HEK293 (cell line): Measurements from ENCODE around the gene NEAT1.

Source experiments
- CTCF ChIA-PET: fragments of 350-600 bp; formaldehyde crosslinking; extraction: SDS; loops from one replicate; lab custom pipeline; 2021; ENCODE audit warnings: antibody characterized with exemption; lab: Yijun Ruan, JAX
- POLR2A ChIA-PET: fragments of 300-600 bp; formaldehyde crosslinking; extraction: SDS; loops from one replicate; lab custom pipeline; 2020; ENCODE audit warnings: antibody characterized with exemption, inconsistent platforms; lab: Yijun Ruan, JAX
- H3K27ac ChIP-seq: fragments of 200-500 bp; sonication (Bioruptor generic); 2 replicates; pipeline ENCODE4 v1.5.1; 2014; ENCODE audit warnings: low read depth, low read length, control low read depth, inconsistent platforms; ENCODE audit errors: extremely low read depth
- H3K36me3 ChIP-seq, 2 experiments: fragments of 200-500 bp in 1 of 2; sonication (Bioruptor generic) in 1 of 2; 1 replicate in 1 of 2; 2 replicates in 1 of 2; pipeline ENCODE4 v1.5.1; 2014 to 2017; ENCODE audit warnings: inconsistent platforms in 2 of 2, low read length in 2 of 2; ENCODE audit not compliant: control insufficient read depth in 2 of 2, insufficient read depth in 1 of 2
- H3K4me1 ChIP-seq: fragments of 200-500 bp; sonication (Bioruptor generic); 2 replicates; pipeline ENCODE4 v1.5.1; 2014; ENCODE audit warnings: mild to moderate bottlenecking, low read length, inconsistent platforms; ENCODE audit not compliant: control insufficient read depth, insufficient read depth
- H3K4me3 ChIP-seq: 2 replicates; pipeline ENCODE4 v1.5.1; 2011; ENCODE audit warnings: low read depth, mild to moderate bottlenecking, control low read depth, low read length, moderate library complexity
- H3K9me3 ChIP-seq: fragments of 200-500 bp; sonication (Bioruptor generic); 2 replicates; pipeline ENCODE4 v1.5.1; 2014; ENCODE audit warnings: low read depth, low read length, inconsistent platforms; ENCODE audit not compliant: control insufficient read depth, insufficient read depth
- HIC1 ChIP-seq: fragments of 450-650 bp; formaldehyde crosslinking; IDR thresholded peaks from 2 replicates; pipeline ENCODE4 v1.5.1; 2016; ENCODE audit warnings: missing biosample characterization, missing genetic modification characterization
- IKZF3 ChIP-seq: fragments of 450-650 bp; IDR thresholded peaks from 2 replicates; pipeline ENCODE4 v1.5.0; 2018; ENCODE audit warnings: missing biosample characterization, mild to moderate bottlenecking, missing genetic modification characterization, moderate library complexity
- OSR2 ChIP-seq: fragments of 450-650 bp; formaldehyde crosslinking; IDR thresholded peaks from 2 replicates; pipeline ENCODE4 v1.5.1; 2016; ENCODE audit warnings: missing biosample characterization, missing genetic modification characterization
- SP7 ChIP-seq: fragments of 450-650 bp; formaldehyde crosslinking; IDR thresholded peaks from 2 replicates; pipeline ENCODE4 v1.5.1; 2016; ENCODE audit warnings: missing biosample characterization, missing genetic modification characterization
- ZBTB11 ChIP-seq: fragments of 450-650 bp; formaldehyde crosslinking; conservative IDR thresholded peaks from 2 replicates; pipeline ENCODE4 v1.5.1; 2016; ENCODE audit warnings: low read depth, missing biosample characterization, missing genetic modification characterization
- ZFP3 ChIP-seq: fragments of 450-650 bp; formaldehyde crosslinking; IDR thresholded peaks from 2 replicates; pipeline ENCODE4 v1.5.1; 2016; ENCODE audit warnings: low read depth, missing biosample characterization, missing genetic modification characterization
- ZNF133 ChIP-seq: fragments of 450-650 bp; formaldehyde crosslinking; IDR thresholded peaks from 2 replicates; pipeline ENCODE4 v1.5.1; 2016; ENCODE audit warnings: missing biosample characterization, missing genetic modification characterization
- ZNF148 ChIP-seq: fragments of 450-650 bp; formaldehyde crosslinking; IDR thresholded peaks from 2 replicates; pipeline ENCODE4 v1.5.0; 2017; ENCODE audit warnings: missing biosample characterization, missing genetic modification characterization, borderline replicate concordance
- ZNF157 ChIP-seq: fragments of 450-650 bp; formaldehyde crosslinking; IDR thresholded peaks from 2 replicates; pipeline ENCODE4 v1.5.1; 2016; ENCODE audit warnings: missing biosample characterization, missing genetic modification characterization
- ZNF169 ChIP-seq: fragments of 450-650 bp; formaldehyde crosslinking; IDR thresholded peaks from 2 replicates; pipeline ENCODE4 v1.5.1; 2016; ENCODE audit warnings: missing biosample characterization, missing genetic modification characterization
- ZNF239 ChIP-seq: fragments of 450-650 bp; formaldehyde crosslinking; IDR thresholded peaks from 2 replicates; pipeline ENCODE4 v1.5.1; 2016; ENCODE audit warnings: missing biosample characterization, missing genetic modification characterization
- ZNF404 ChIP-seq: fragments of 450-650 bp; formaldehyde crosslinking; IDR thresholded peaks from 2 replicates; pipeline ENCODE4 v1.5.1; 2017; ENCODE audit warnings: missing biosample characterization, missing genetic modification characterization
- ZNF529 ChIP-seq: fragments of 450-650 bp; formaldehyde crosslinking; IDR thresholded peaks from 2 replicates; pipeline ENCODE4 v1.5.1; 2017; ENCODE audit warnings: missing genetic modification characterization, missing biosample characterization; ENCODE audit not compliant: insufficient replicate concordance
- ZNF555 ChIP-seq: fragments of 450-650 bp; formaldehyde crosslinking; conservative IDR thresholded peaks from 2 replicates; pipeline ENCODE4 v1.5.1; 2017; ENCODE audit warnings: missing biosample characterization, mild to moderate bottlenecking, missing genetic modification characterization, inconsistent platforms
- ZNF571 ChIP-seq: fragments of 450-650 bp; formaldehyde crosslinking; IDR thresholded peaks from 2 replicates; pipeline ENCODE4 v1.5.0; 2017; ENCODE audit warnings: missing biosample characterization, missing genetic modification characterization
- ZNF610 ChIP-seq: fragments of 450-650 bp; formaldehyde crosslinking; IDR thresholded peaks from 2 replicates; pipeline ENCODE4 v1.5.1; 2016; ENCODE audit warnings: missing biosample characterization, missing genetic modification characterization, borderline replicate concordance
- ZNF623 ChIP-seq: fragments of 450-650 bp; formaldehyde crosslinking; IDR thresholded peaks from 2 replicates; pipeline ENCODE4 v1.5.1; 2016; ENCODE audit warnings: missing biosample characterization, missing genetic modification characterization
- ZNF677 ChIP-seq: fragments of 450-650 bp; IDR thresholded peaks from 2 replicates; pipeline ENCODE4 v1.5.0; 2018; ENCODE audit warnings: missing biosample characterization, mild to moderate bottlenecking, missing genetic modification characterization, moderate library complexity
- ZNF701 ChIP-seq: fragments of 450-650 bp; formaldehyde crosslinking; IDR thresholded peaks from 2 replicates; pipeline ENCODE4 v1.5.1; 2016; ENCODE audit warnings: missing biosample characterization, missing genetic modification characterization
- ZNF747 ChIP-seq: fragments of 450-650 bp; formaldehyde crosslinking; IDR thresholded peaks from 2 replicates; pipeline ENCODE4 v1.5.1; 2016; ENCODE audit warnings: missing biosample characterization, missing genetic modification characterization
- ZNF777 ChIP-seq: fragments of 450-650 bp; formaldehyde crosslinking; IDR thresholded peaks from 2 replicates; pipeline ENCODE4 v1.5.1; 2017; ENCODE audit warnings: missing biosample characterization, missing genetic modification characterization, borderline replicate concordance
- ZSCAN5A ChIP-seq: fragments of 450-650 bp; formaldehyde crosslinking; IDR thresholded peaks from 2 replicates; pipeline ENCODE4 v1.5.1; 2016; ENCODE audit warnings: missing biosample characterization, missing genetic modification characterization
- ZXDB ChIP-seq: fragments of 450-650 bp; formaldehyde crosslinking; IDR thresholded peaks from 2 replicates; pipeline ENCODE4 v1.5.1; 2016; ENCODE audit warnings: missing biosample characterization, missing genetic modification characterization

Gene NEAT1

GRCh38 chr11:65419460-65419771 lies 3.2 kb upstream of the NEAT1 start:
- Histone ChIP-seq H3K36me3 (peaks cover 0 to 17% of the 10 kb centered on the region in 2 experiments; a peak in 1 of 3 replicates), H3K4me1 (peaks cover 6% of the 10 kb centered on the region), H3K27ac (peak overlapping the region; percentile 98), H3K9me3 (no peaks in the 10 kb centered on the region), H3K4me3 (peak overlapping the region; percentile 17)
- 0 out of 2 replicates have a peak, but pooled peaks have one; percentile 4 for TF ChIP-seq ZNF623 (tag by site-specific recombination)
- TF ChIP-seq ZXDB (tag by site-specific recombination) = 0 out of 2 replicates have a peak, but pooled peaks have one; percentile 31
- no peak for TF ChIP-seq ZNF677 (tag by site-specific recombination)
- CTCF ChIA-PET = interaction anchor here (0.9 to 2.5 kb wide), 8 partner anchors 13 to 90 kb away, joined by 3 to 11 read pairs (median 4); partner anchors contain the start of gene MALAT1
- POLR2A ChIA-PET = interaction anchor here (0.6 to 16.9 kb wide), 13 partner anchors 8 to 574 kb away, joined by 3 to 1129 read pairs (median 8); partner anchors contain the start of genes MALAT1 and SLC25A45

- no peak overlapping the region; the same call in 1 of the 2 replicates for H3K4me3 ChIP-seq
- CTCF ChIA-PET = interaction anchor here (0.5 to 1.7 kb wide), 8 partner anchors 13 to 90 kb away, joined by 3 to 11 read pairs (median 4); partner anchors contain the start of gene MALAT1
- TF ChIP-seq ZSCAN5A (tag by site-specific recombination) = no peak
- no peak for TF ChIP-seq ZNF157
- no peak for TF ChIP-seq ZFP3
- TF ChIP-seq ZNF239 (tag by site-specific recombination) = no peak
- TF ChIP-seq ZNF555 (tag by site-specific recombination) = no peak
- TF ChIP-seq ZNF529 (tag by site-specific recombination) = no peak
- no peak for TF ChIP-seq ZBTB11 (tag by site-specific recombination)
- TF ChIP-seq IKZF3 (tag by site-specific recombination) = peak; percentile 54; the same call in 1 of the 2 replicates
- no peak for TF ChIP-seq ZNF701
- no peak for TF ChIP-seq ZNF777 (tag by site-specific recombination)
- no peak for TF ChIP-seq ZNF148 (tag by site-specific recombination)
- 0 out of 2 replicates have a peak, but pooled peaks have one; percentile 21 for TF ChIP-seq HIC1
- TF ChIP-seq ZNF571 (tag by site-specific recombination) = no peak
- TF ChIP-seq ZNF747 (tag by site-specific recombination) = no peak
- no peak for TF ChIP-seq ZNF610 (tag by site-specific recombination)
- no peak for TF ChIP-seq ZNF133 (tag by site-specific recombination)
- TF ChIP-seq ZNF169 = no peak
- TF ChIP-seq OSR2 = peak; percentile 49; the same call in 1 of the 2 replicates
- TF ChIP-seq ZNF404 (tag by site-specific recombination) = no peak
- no peak for TF ChIP-seq SP7 (tag by site-specific recombination)
These were observed 2.7 kb upstream of the NEAT1 start for GRCh38 chr11:65419772-65420481.

More at GRCh38 chr11:65419772-65420481, 2.7 kb upstream of the NEAT1 start:
- Histone ChIP-seq H3K9me3 (no peaks in the 10 kb centered on the region), H3K36me3 (peaks cover 0 to 22% of the 10 kb centered on the region in 2 experiments; a peak in 1 of 3 replicates), H3K4me1 (peaks cover 6% of the 10 kb centered on the region), H3K27ac (peak overlapping the region; percentile 98)
- POLR2A ChIA-PET = interaction anchor here (0.6 to 16.9 kb wide), 13 partner anchors 10 to 573 kb away, joined by 3 to 1129 read pairs (median 8); partner anchors contain the start of genes MALAT1 and SLC25A45
